Brain microvascular endothelial cell (primary cell): ENCODE results near the gene ALX3.

Source experiments
- DNase-seq: peaks from one replicate; pipeline ENCODE4 v3.0.0-alpha.2; 2020
- H3K27ac ChIP-seq: fragments of 250-450 bp; sonication (Bioruptor Pico); 2 replicates; pipeline ENCODE4 v1.5.1; 2020; ENCODE audit warnings: mild to moderate bottlenecking, moderate library complexity
- H3K27me3 ChIP-seq: fragments of 250-450 bp; sonication (Bioruptor Pico); replicated peaks from 2 replicates; pipeline ENCODE4 v1.5.1; 2020; ENCODE audit warnings: mild to moderate bottlenecking
- H3K36me3 ChIP-seq: fragments of 250-450 bp; sonication (Bioruptor Pico); replicated peaks from 2 replicates; pipeline ENCODE4 v1.5.1; 2020; ENCODE audit warnings: mild to moderate bottlenecking
- H3K4me3 ChIP-seq: 2 replicates; pipeline ENCODE4 v1.5.1; 2011; ENCODE audit warnings: low read depth, mild to moderate bottlenecking, control low read depth, low read length, moderate library complexity
- CTCF ChIP-seq: IDR thresholded peaks from 2 replicates; pipeline ENCODE4 v1.5.1; 2011; ENCODE audit warnings: low read depth, mild to moderate bottlenecking, moderate library complexity, low read length, control low read depth, inconsistent platforms; ENCODE audit errors: missing control alignments
- in situ Hi-C: cut with HindIII; loops from 2 replicates; pipeline ENCODE4 v1.10.0; 2017; ENCODE audit warnings: low sequenced_read_pairs, low pct_ligation_motif_present

ALX3 gene

GRCh38 chr1:110088739-110089316, 18.4 kb upstream of the ALX3 start:
- Histone ChIP-seq H3K4me3 (no peak overlapping the region), H3K27ac (no peak overlapping the region), H3K27me3 (peaks cover 33% of the 10 kb centered on the region), H3K36me3 (no peaks in the 10 kb centered on the region)
- in situ Hi-C loops, result no loop called here
- TF ChIP-seq CTCF, result no peak
- no peak for DNase-seq

GRCh38 chr1:110087812-110088738, 17.6 kb upstream of the ALX3 start:
- in situ Hi-C loops, result no loop called here
- no peak overlapping the region for H3K4me3 ChIP-seq
- no peak overlapping the region for H3K27ac ChIP-seq
- H3K36me3 ChIP-seq, result no peaks in the 10 kb centered on the region
- peak; percentile 78 for TF ChIP-seq CTCF
- H3K27me3 ChIP-seq, result peaks cover 40% of the 10 kb centered on the region
- DNase-seq, result peak; percentile 59

GRCh38 chr1:110086961-110087360, 16.5 kb upstream of the ALX3 start:
- Histone ChIP-seq H3K27ac (no peak overlapping the region), H3K4me3 (no peak overlapping the region), H3K36me3 (no peaks in the 10 kb centered on the region), H3K27me3 (peaks cover 48% of the 10 kb centered on the region)
- no peak for DNase-seq
- no peak for TF ChIP-seq CTCF
- in situ Hi-C loops, result no loop called here

GRCh38 chr1:110085671-110086070, 15.2 kb upstream of the ALX3 start:
- TF ChIP-seq CTCF, result no peak
- DNase-seq, result no peak
- Histone ChIP-seq H3K36me3 (no peaks in the 10 kb centered on the region), H3K4me3 (no peak overlapping the region), H3K27ac (no peak overlapping the region), H3K27me3 (peaks cover 49% of the 10 kb centered on the region)
- in situ Hi-C loops, result no loop called here

- Histone ChIP-seq H3K4me3 (peak overlapping the region; percentile 46), H3K36me3 (no peaks in the 10 kb centered on the region), H3K27me3 (peaks cover 49% of the 10 kb centered on the region), H3K27ac (no peak overlapping the region)
- no peak for TF ChIP-seq CTCF
- in situ Hi-C loops, result no loop called here
- peak; percentile 36 for DNase-seq
These were observed 14.0 kb upstream of the ALX3 start for GRCh38 chr1:110084227-110085078.
